Ectodermal cell (in vitro differentiated cells): Measurements from ENCODE around the gene FAT1.

ENCODE experiments used
- H3K27ac ChIP-seq: 2 replicates; pipeline ENCODE4 v1.7.0; 2013; ENCODE audit warnings: mild to moderate bottlenecking, low read depth, low read length; ENCODE audit not compliant: insufficient read depth, poor library complexity, severe bottlenecking
- H3K27me3 ChIP-seq: 2 replicates; pipeline ENCODE4 v1.7.0; 2013; ENCODE audit warnings: mild to moderate bottlenecking, low read length; ENCODE audit not compliant: insufficient read depth, control insufficient read depth, poor library complexity, severe bottlenecking
- H3K36me3 ChIP-seq: one replicate; pipeline ENCODE4 v1.7.0; 2013; ENCODE audit warnings: low read length; ENCODE audit not compliant: control insufficient read depth, insufficient read depth
- H3K4me1 ChIP-seq: one replicate; pipeline ENCODE4 v1.7.0; 2013; ENCODE audit warnings: low read length; ENCODE audit not compliant: control insufficient read depth, insufficient read depth
- H3K4me3 ChIP-seq: 2 replicates; pipeline ENCODE4 v1.7.0; 2013; ENCODE audit warnings: low read depth, low read length, control low read depth; ENCODE audit not compliant: insufficient read depth
- H3K9me3 ChIP-seq: 2 replicates; pipeline ENCODE4 v1.7.0; 2013; ENCODE audit warnings: mild to moderate bottlenecking, low read length, moderate library complexity; ENCODE audit not compliant: control insufficient read depth
- WGBS, 2 experiments: methylation state at CpG; one replicate each; pipeline ENCODE4 v1.1.7; 2013; ENCODE audit warnings: missing lambda C conversion rate in 2 of 2; 5-methylcytosine and 5-hydroxymethylcytosine counted together

Gene FAT1

GRCh38 chr4:186701273-186701672 is 22.4 kb downstream of the FAT1 start:
- Histone ChIP-seq H3K4me1 (peaks cover 47% of the 10 kb centered on the region), H3K4me3 (no peak overlapping the region), H3K27ac (peak overlapping the region; percentile 97), H3K36me3 (peaks cover 12% of the 10 kb centered on the region), H3K27me3 (no peaks in the 10 kb centered on the region), H3K9me3 (no peaks in the 10 kb centered on the region)
- WGBS, 2 experiments, result 0 to 1% methylated on average over 5 of the region's 5 CpGs

GRCh38 chr4:186700746-186701145 is 22.9 kb downstream of the FAT1 start:
- peak overlapping the region; percentile 97 for H3K27ac ChIP-seq
- WGBS, 2 experiments, result 81 to 83% methylated on average over 15 to 16 of the region's 16 CpGs
- no peak overlapping the region for H3K4me3 ChIP-seq
- peaks cover 47% of the 10 kb centered on the region for H3K4me1 ChIP-seq
- no peaks in the 10 kb centered on the region for H3K27me3 ChIP-seq
- no peaks in the 10 kb centered on the region for H3K9me3 ChIP-seq
- H3K36me3 ChIP-seq, result peaks cover 12% of the 10 kb centered on the region

GRCh38 chr4:186699881-186700397 is 23.7 kb downstream of the FAT1 start:
- Histone ChIP-seq H3K27me3 (no peaks in the 10 kb centered on the region), H3K4me3 (no peak overlapping the region), H3K9me3 (no peaks in the 10 kb centered on the region), H3K4me1 (peaks cover 47% of the 10 kb centered on the region), H3K27ac (no peak overlapping the region), H3K36me3 (peaks cover 12% of the 10 kb centered on the region)
- WGBS, 2 experiments, result 91 to 95% methylated on average over 11 of the region's 11 CpGs

- 94 to 95% methylated on average over 5 of the region's 5 CpGs for WGBS, 2 experiments
- Histone ChIP-seq H3K27me3 (no peaks in the 10 kb centered on the region), H3K4me3 (no peak overlapping the region), H3K9me3 (no peaks in the 10 kb centered on the region), H3K27ac (no peak overlapping the region), H3K4me1 (peaks cover 47% of the 10 kb centered on the region), H3K36me3 (peaks cover 12% of the 10 kb centered on the region)
Measured at GRCh38 chr4:186699298-186699697, 24.4 kb downstream of the FAT1 start.

GRCh38 chr4:186698525-186698924 is 25.1 kb downstream of the FAT1 start:
- Histone ChIP-seq H3K36me3 (peaks cover 8% of the 10 kb centered on the region), H3K9me3 (no peaks in the 10 kb centered on the region), H3K4me3 (no peak overlapping the region), H3K27ac (no peak overlapping the region), H3K27me3 (no peaks in the 10 kb centered on the region), H3K4me1 (peaks cover 42% of the 10 kb centered on the region)
- 94 to 97% methylated on average over 17 of the region's 17 CpGs for WGBS, 2 experiments

- WGBS, 2 experiments, result 89 to 90% methylated on average over 12 of the region's 12 CpGs
- Histone ChIP-seq H3K4me3 (no peak overlapping the region), H3K9me3 (no peaks in the 10 kb centered on the region), H3K4me1 (peaks cover 37% of the 10 kb centered on the region), H3K27me3 (no peaks in the 10 kb centered on the region), H3K27ac (no peak overlapping the region), H3K36me3 (peaks cover 6% of the 10 kb centered on the region)
Measured at GRCh38 chr4:186698028-186698427, 25.6 kb downstream of the FAT1 start.

- Histone ChIP-seq H3K27me3 (no peaks in the 10 kb centered on the region), H3K27ac (no peak overlapping the region), H3K4me1 (peaks cover 11% of the 10 kb centered on the region), H3K36me3 (peaks cover 10% of the 10 kb centered on the region), H3K4me3 (no peak overlapping the region), H3K9me3 (no peaks in the 10 kb centered on the region)
- WGBS, 2 experiments, result 87 to 89% methylated on average over 3 to 4 of the region's 4 CpGs
Measured at GRCh38 chr4:186695392-186695791, 28.3 kb downstream of the FAT1 start.

- Histone ChIP-seq H3K4me3 (no peak overlapping the region), H3K9me3 (no peaks in the 10 kb centered on the region), H3K27me3 (no peaks in the 10 kb centered on the region), H3K27ac (no peak overlapping the region), H3K4me1 (peaks cover 8% of the 10 kb centered on the region), H3K36me3 (peaks cover 8% of the 10 kb centered on the region)
- 91 to 94% methylated on average over 3 of the region's 3 CpGs for WGBS, 2 experiments
Measured at GRCh38 chr4:186693894-186694293, 29.8 kb downstream of the FAT1 start.

GRCh38 chr4:186693159-186693815 is 30.4 kb downstream of the FAT1 start:
- no peak overlapping the region for H3K4me3 ChIP-seq
- WGBS, 2 experiments, result 85 to 90% methylated on average over 16 of the region's 17 CpGs
- H3K27me3 ChIP-seq, result no peaks in the 10 kb centered on the region
- no peak overlapping the region for H3K27ac ChIP-seq
- H3K36me3 ChIP-seq, result peaks cover 8% of the 10 kb centered on the region
- H3K9me3 ChIP-seq, result no peaks in the 10 kb centered on the region
- H3K4me1 ChIP-seq, result peaks cover 12% of the 10 kb centered on the region

GRCh38 chr4:186691396-186691795 is 32.3 kb downstream of the FAT1 start:
- H3K36me3 ChIP-seq, result peaks cover 4% of the 10 kb centered on the region

More at GRCh38 chr4:186691396-186691795, 32.3 kb downstream of the FAT1 start:
- Histone ChIP-seq H3K27ac (no peak overlapping the region), H3K4me3 (no peak overlapping the region), H3K4me1 (peaks cover 26% of the 10 kb centered on the region), H3K9me3 (no peaks in the 10 kb centered on the region), H3K27me3 (no peaks in the 10 kb centered on the region)
- 91 to 94% methylated on average over 5 of the region's 5 CpGs for WGBS, 2 experiments
